ENCODE measurements around the gene HOXB13. TPM values are rescaled to one million over a fixed set of nuclear protein-coding genes. Genes with fewer than 3 reads are reported as not detected.
"Not testable (repeated sequence)": the region's sequence is repeated elsewhere in the genome, so short reads cannot be mapped to it uniquely, and the experiment has no call there.

The HOXB13 gene
- polyA plus RNA-seq, 4 donors, result not detected

GRCh38 chr17:48717367-48718226, 11.0 kb downstream of the HOXB13 start:
- no peak for DNase-seq (ENCODE audit: low read depth in 4 of 4, low spot score in 2 of 4)

GRCh38 chr17:48716549-48716948, 12.0 kb downstream of the HOXB13 start:
- not testable (repeated sequence) for DNase-seq (ENCODE audit: low read depth in 4 of 4, low spot score in 2 of 4)

- no peak for DNase-seq (ENCODE audit: low read depth in 4 of 4, low spot score in 2 of 4)
Observed at GRCh38 chr17:48715496-48716399, 12.8 kb downstream of the HOXB13 start.

GRCh38 chr17:48711128-48711527, 17.4 kb downstream of the HOXB13 start:
- no peak for DNase-seq (ENCODE audit: low read depth in 4 of 4, low spot score in 2 of 4)

GRCh38 chr17:48704361-48705248, 23.9 kb downstream of the HOXB13 start:
- DNase-seq (ENCODE audit: low read depth in 4 of 4, low spot score in 2 of 4), result no peak

GRCh38 chr17:48701864-48702532, 26.6 kb downstream of the HOXB13 start:
- no peak for DNase-seq (ENCODE audit: low read depth in 4 of 4, low spot score in 2 of 4)

GRCh38 chr17:48693178-48693577, 35.4 kb downstream of the HOXB13 start:
- no peak for DNase-seq (ENCODE audit: low read depth in 4 of 4, low spot score in 2 of 4)

GRCh38 chr17:48692049-48692448, 36.5 kb downstream of the HOXB13 start:
- DNase-seq (ENCODE audit: low read depth in 4 of 4, low spot score in 2 of 4), result no peak

- DNase-seq (ENCODE audit: low read depth in 4 of 4, low spot score in 2 of 4), result no peak
Observed at GRCh38 chr17:48690655-48691054, 37.9 kb downstream of the HOXB13 start.

GRCh38 chr17:48681609-48682008, 46.9 kb downstream of the HOXB13 start:
- no peak for DNase-seq (ENCODE audit: low read depth in 4 of 4, low spot score in 2 of 4)

GRCh38 chr17:48679385-48680096, 49.0 kb downstream of the HOXB13 start:
- DNase-seq (ENCODE audit: low read depth in 4 of 4, low spot score in 2 of 4), result no peak

GRCh38 chr17:48678141-48678971, 50.2 kb downstream of the HOXB13 start:
- DNase-seq (ENCODE audit: low read depth in 4 of 4, low spot score in 2 of 4), result peak in 3 of 4 donors; percentile 42 to 51 (median 48)

- no peak for DNase-seq (ENCODE audit: low read depth in 4 of 4, low spot score in 2 of 4)
Observed at GRCh38 chr17:48676963-48677558, 51.5 kb downstream of the HOXB13 start.

Other genes with a start within 250 kb of the HOXB13 start
- gene HOXB1, start 197.7 kb downstream of the HOXB13 start, polyA plus RNA-seq (ENCODE audit: insufficient read length in 4 of 4), result under 1 TPM; 0.17 to 0.58 (median 0.40) TPM
- 10 to 100 TPM; 42.3 to 63.0 (median 53.9) TPM for gene HOXB2, start 183.6 kb downstream of the HOXB13 start, polyA plus RNA-seq (ENCODE audit: insufficient read length in 4 of 4)
- gene HOXB4, start 150.4 kb downstream of the HOXB13 start, polyA plus RNA-seq (ENCODE audit: insufficient read length in 4 of 4), result 10 to 100 TPM in 2 of 4 donors, 1 to 10 TPM in 2; 6.8 to 22.8 (median 14.5) TPM
- gene HOXB3, start 138.5 kb downstream of the HOXB13 start, polyA plus RNA-seq (ENCODE audit: insufficient read length in 4 of 4), result 100 to 1,000 TPM; 112 to 237 (median 181) TPM
- 10 to 100 TPM; 23.9 to 51.6 (median 37.1) TPM for gene HOXB5, start 135.0 kb downstream of the HOXB13 start, polyA plus RNA-seq (ENCODE audit: insufficient read length in 4 of 4)
- gene HOXB6, start 123.8 kb downstream of the HOXB13 start, polyA plus RNA-seq (ENCODE audit: insufficient read length in 4 of 4), result 100 to 1,000 TPM in 2 of 4 donors, 10 to 100 TPM in 2; 67.8 to 159 (median 116) TPM
- gene HOXB7, start 117.7 kb downstream of the HOXB13 start, polyA plus RNA-seq (ENCODE audit: insufficient read length in 4 of 4), result 10 to 100 TPM; 45.7 to 64.9 (median 51.8) TPM
- 10 to 100 TPM; 38.8 to 60.8 (median 58.2) TPM for gene HOXB8, start 113.5 kb downstream of the HOXB13 start, polyA plus RNA-seq (ENCODE audit: insufficient read length in 4 of 4)
- gene HOXB9, start 102.4 kb downstream of the HOXB13 start, polyA plus RNA-seq (ENCODE audit: insufficient read length in 4 of 4), result 10 to 100 TPM; 57.8 to 70.4 (median 64.7) TPM
- gene PRAC1, start 6.2 kb downstream of the HOXB13 start, polyA plus RNA-seq (ENCODE audit: insufficient read length in 4 of 4), result not detected
- not detected for gene PRAC2, start 5.6 kb downstream of the HOXB13 start, polyA plus RNA-seq (ENCODE audit: insufficient read length in 4 of 4)
- gene TTLL6, start 88.5 kb upstream of the HOXB13 start, polyA plus RNA-seq (ENCODE audit: insufficient read length in 4 of 4), result under 1 TPM; 0.35 to 0.60 (median 0.47) TPM
- gene CALCOCO2, start 102.3 kb upstream of the HOXB13 start, polyA plus RNA-seq (ENCODE audit: insufficient read length in 4 of 4), result 10 to 100 TPM; 61.7 to 94.5 (median 82.6) TPM
- gene ATP5MC1, start 164.0 kb upstream of the HOXB13 start, polyA plus RNA-seq (ENCODE audit: insufficient read length in 4 of 4), result 100 to 1,000 TPM; 142 to 168 (median 153) TPM
- 100 to 1,000 TPM in 1 of 4 donors, 10 to 100 TPM in 3; 90.3 to 111 (median 96.7) TPM for gene UBE2Z, start 179.7 kb upstream of the HOXB13 start, polyA plus RNA-seq (ENCODE audit: insufficient read length in 4 of 4)
- 100 to 1,000 TPM in 3 of 4 donors, 10 to 100 TPM in 1; 88.9 to 109 (median 106) TPM for gene SNF8, start 216.1 kb upstream of the HOXB13 start, polyA plus RNA-seq (ENCODE audit: insufficient read length in 4 of 4)
- gene GIP, start 239.8 kb upstream of the HOXB13 start, polyA plus RNA-seq (ENCODE audit: insufficient read length in 4 of 4), result not detected